ENCODE results near the gene MAFG.
A peak's percentile ranks its signal among the peaks of the same experiment; 100 is the strongest.

The MAFG gene

DNA sequence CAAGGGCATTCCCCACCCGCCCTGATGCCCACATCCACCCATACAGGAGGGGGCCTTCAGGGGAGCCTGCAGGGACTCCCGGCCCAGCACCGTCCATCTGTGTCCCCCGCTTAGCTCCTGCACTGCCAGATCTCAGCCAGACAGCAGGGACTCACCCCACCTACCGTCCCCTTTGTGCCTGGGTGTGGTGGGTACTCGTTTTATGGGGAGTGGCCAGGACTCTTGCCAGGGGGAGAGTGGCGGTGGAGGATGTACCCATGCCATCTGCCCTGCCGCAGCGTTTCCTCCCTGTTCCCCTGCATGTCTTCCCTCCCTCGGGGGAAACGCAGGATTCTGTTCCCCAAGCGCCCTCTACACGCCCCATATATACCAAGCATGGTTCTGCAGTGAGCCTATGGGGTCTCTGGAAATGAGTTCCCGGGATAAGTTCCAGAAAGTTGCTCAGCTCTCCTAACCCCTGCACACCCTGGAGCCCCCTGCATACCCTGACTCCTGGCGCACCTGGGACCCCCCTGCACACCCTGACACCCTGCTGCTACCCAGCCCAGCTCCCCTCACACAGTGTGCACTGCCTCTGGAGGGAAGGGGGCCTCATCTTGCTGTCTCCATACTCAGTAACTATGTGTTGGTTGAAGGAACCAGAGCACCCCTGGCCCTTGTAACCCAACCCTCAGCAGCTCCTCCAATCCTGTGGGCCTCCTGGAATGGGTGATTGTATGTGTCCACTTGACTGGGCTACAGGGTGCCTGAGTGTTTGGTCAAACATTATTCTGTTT is 4.2 kb upstream of the MAFG start:
- Mint-ChIP-seq H3K9me3 (no peaks in the 10 kb centered on the region), H3K27ac (no peak overlapping the region), H3K36me3 (peaks cover 2% of the 10 kb centered on the region), H3K4me3 (no peak overlapping the region), H3K27me3 (peaks cover 3% of the 10 kb centered on the region), H3K4me1 (peaks cover 6% of the 10 kb centered on the region)

DNA sequence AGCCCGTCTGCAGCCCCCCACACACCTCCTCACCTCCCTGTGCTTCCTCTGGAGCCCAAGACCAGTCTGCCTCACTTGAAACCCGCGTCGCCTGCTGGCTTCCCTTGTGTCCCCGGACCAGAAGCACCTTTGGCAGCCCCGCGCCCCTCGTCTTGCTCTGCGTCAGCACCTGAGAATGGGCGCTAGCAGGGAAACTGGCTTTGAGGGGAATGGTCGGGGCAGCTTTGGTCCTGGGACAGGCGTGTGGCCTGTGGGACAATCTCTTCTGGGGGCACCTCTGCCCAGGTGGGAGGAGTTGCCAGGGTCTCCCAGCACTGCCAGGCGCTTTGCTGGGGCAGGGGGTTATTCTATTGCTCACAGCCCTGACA is 3.6 kb upstream of the MAFG start:
- Mint-ChIP-seq H3K9me3 (no peaks in the 10 kb centered on the region), H3K27me3 (peaks cover 3% of the 10 kb centered on the region), H3K36me3 (peaks cover 2% of the 10 kb centered on the region), H3K27ac (no peak overlapping the region), H3K4me1 (peaks cover 11% of the 10 kb centered on the region), H3K4me3 (peak overlapping the region; percentile 15)

DNA sequence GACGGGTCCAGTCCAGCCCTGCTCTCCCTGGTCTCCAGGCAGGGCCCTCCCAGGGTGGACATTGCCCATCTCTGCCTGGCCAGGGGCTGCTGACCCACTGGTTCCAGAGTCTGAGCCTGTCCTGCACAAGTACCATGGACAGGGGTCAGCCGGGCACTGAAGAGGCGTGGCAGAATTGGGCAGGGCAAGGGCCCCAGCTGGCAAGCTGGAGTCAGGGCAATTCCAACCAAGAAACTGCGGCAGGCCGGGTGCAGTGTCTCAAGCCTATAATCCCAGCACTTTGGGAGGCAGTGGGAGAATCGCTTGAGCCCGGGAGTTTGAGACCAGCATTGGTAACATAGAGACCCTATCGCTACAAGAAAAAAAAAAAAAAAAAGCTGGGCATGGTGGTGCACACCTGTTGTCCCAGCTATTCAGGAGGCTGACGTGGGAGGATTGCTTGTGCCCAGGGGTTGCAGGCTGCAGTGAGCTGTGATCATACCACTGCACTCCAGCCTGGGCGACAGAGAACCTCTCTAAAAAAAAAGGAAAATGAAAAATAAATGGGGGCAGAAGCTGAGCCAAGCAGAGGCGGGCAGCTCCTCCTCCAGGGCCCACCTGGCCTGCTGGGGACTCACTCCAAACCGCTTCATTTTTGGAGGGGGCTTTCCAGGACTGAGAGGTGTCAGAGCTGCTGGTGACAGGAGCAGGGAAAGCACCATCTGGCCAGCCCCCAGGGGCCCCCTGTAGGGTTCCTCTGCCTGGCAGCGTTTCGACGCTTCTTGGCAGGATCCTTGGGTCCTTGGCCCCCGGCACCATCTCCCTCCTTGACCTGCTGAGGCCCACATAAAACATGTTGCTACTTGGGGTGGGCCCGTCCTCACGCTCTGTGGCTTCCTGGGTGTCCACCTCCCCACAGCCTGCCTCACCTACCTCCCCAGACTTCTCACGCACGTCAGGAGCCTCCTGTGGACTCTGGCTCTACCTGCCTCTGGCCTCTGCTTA is 2.9 kb upstream of the MAFG start:
- peaks cover 3% of the 10 kb centered on the region for H3K27me3 Mint-ChIP-seq
- no peak overlapping the region for H3K27ac Mint-ChIP-seq
- peak overlapping the region; percentile 15 for H3K4me3 Mint-ChIP-seq
- H3K9me3 Mint-ChIP-seq: no peaks in the 10 kb centered on the region
- H3K36me3 Mint-ChIP-seq: peaks cover 2% of the 10 kb centered on the region
- H3K4me1 Mint-ChIP-seq: peaks cover 11% of the 10 kb centered on the region

DNA sequence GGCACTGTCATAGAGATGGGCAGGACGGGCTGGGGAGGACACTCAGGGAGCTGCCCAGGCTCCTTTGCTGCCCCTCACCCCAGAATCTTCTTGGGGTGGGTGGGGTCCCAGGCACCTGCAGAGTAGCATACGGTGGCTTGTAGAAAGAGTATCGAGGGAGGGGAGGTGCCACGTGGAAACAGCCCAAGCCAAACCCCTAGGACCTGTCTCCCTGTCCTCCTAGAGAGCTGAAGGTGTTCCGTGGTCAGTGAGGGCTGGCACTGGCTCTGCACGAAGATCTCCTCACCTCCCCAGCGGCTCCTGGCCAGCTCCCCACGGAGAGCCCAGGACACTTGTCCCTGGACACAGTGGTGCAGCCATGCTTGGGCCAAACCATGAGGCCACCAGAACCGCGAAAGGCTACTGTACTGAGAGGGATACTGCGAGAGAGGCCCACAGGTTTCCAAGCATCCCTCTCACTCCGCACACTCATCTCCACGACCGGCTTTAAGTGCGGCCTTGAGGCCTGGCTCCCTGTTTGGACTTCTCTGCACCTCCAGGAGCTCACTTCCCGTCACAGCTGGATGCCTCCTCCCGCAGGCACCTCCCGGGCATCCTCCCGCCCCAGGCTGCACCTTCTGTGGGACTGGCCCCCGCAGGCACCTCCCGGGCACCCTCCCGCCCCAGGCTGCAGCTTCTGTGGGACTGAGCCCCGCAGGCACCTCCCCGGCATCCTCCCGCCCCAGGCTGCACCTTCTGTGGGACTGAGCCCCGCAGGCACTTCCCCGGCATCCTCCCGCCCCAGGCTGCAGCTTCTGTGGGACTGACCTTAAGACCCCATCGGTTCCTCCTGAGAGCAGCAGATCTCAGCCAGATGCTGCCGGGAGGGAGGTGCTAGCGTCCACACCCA is 2.0 kb upstream of the MAFG start:
- Mint-ChIP-seq H3K27me3 (peaks cover 3% of the 10 kb centered on the region), H3K36me3 (no peaks in the 10 kb centered on the region), H3K4me1 (peaks cover 15% of the 10 kb centered on the region), H3K9me3 (no peaks in the 10 kb centered on the region), H3K4me3 (peak overlapping the region; percentile 58), H3K27ac (no peak overlapping the region)

DNA sequence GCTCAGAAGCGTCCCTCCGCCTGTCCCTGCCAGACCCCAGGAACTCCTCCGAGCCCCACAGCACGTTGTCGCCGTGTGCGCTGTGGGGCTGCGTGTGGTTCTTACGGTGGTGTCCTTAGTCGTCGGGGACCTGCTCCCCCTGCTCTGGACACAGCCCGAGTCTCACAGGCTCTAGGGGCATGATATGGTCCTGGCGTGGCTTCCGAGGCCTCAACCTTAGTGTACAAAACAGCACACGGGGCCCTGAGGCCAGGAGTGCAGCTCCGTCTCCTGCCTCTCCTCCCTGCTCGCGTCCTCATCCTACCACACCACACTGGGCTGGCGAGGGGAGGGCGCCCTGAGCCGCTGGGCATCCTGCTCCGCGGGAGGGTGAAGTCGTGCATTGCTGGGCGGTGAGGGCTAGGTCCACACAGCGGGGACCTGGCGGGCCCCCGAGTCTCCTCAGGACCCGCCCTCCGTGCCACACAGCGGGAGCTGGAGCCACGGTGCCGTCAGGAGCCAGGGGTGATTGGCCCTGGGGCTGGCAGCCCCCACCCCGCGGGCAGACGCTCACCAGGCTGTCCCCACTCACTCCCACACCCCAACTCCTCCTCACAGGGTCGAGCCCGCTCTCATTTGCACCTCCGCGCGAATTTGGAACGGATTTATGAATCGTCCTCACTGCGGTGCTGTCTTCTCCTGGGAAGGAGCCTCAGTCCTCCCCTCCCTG is 1.2 kb upstream of the MAFG start:
- peaks cover 19% of the 10 kb centered on the region for H3K4me1 Mint-ChIP-seq
- no peaks in the 10 kb centered on the region for H3K9me3 Mint-ChIP-seq
- H3K27ac Mint-ChIP-seq: no peak overlapping the region
- H3K36me3 Mint-ChIP-seq: no peaks in the 10 kb centered on the region
- H3K27me3 Mint-ChIP-seq: peaks cover 3% of the 10 kb centered on the region
- peak overlapping the region; percentile 74 for H3K4me3 Mint-ChIP-seq

DNA sequence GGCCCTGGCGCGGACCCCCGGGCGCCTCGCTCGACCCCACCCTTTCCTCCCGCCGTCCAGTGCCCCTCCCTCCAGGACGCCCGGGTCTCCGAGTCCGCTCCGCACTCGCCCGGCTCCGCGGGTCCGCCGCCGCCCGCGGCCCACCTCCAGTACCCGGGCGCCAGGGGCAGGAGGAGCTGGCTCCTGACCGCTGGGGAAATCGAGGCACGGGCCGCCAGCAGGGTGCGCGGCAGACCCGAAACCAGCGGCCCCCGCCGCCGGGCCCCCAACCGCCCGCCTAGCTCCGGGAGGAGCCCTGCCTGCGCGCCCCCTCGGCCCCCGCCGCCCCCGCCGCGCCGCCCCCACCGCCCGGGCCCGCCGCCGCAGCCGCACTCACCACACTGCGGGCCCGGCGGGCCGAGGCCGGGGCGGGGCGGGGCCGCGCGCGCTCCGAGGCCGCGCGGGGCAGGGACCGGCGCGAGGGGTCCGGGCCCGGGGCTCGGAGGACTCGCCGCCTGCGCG is 333 bp downstream of the MAFG start:
- Mint-ChIP-seq H3K27ac (no peak overlapping the region), H3K9me3 (no peaks in the 10 kb centered on the region), H3K27me3 (peaks cover 3% of the 10 kb centered on the region), H3K36me3 (no peaks in the 10 kb centered on the region), H3K4me3 (peak overlapping the region; percentile 74), H3K4me1 (peaks cover 19% of the 10 kb centered on the region)

DNA sequence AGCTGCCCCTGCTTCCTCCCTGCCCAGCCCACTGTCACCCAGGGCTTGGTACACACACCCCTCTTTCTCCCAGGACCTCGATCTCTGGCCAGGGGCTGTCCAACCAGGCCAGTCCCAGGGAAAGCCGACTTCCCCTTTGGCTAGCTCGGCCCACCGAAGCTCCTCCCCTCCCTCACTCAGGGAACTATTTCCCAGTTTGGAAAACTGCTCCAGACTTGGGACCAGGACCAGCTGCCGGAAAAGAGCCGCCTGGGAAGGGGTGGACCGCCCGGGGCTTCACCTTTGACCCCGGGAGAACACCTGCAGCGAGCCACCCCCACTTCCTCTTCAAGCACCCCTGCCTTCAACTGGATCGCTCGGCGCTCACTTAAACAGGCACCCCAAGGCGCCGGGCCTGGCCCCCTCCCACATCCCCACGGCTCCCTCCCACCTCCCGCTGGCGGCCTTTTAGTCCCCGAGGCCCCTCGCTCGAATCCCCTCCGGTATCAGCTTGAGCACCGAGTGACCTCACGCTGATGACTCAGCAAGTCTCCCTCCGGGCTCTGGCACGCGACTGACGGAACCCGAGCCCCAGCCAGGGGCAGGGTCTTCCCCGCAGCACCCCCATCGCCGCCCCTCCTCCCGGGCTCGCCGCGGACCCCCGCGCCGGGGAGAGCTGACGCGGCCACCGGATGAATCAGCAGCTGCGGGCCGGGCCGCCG is 934 bp downstream of the MAFG start:
- Mint-ChIP-seq H3K9me3 (no peaks in the 10 kb centered on the region), H3K27ac (peak overlapping the region; percentile 87), H3K4me3 (peak overlapping the region; percentile 91), H3K4me1 (peaks cover 19% of the 10 kb centered on the region), H3K27me3 (peaks cover 3% of the 10 kb centered on the region), H3K36me3 (no peaks in the 10 kb centered on the region)

DNA sequence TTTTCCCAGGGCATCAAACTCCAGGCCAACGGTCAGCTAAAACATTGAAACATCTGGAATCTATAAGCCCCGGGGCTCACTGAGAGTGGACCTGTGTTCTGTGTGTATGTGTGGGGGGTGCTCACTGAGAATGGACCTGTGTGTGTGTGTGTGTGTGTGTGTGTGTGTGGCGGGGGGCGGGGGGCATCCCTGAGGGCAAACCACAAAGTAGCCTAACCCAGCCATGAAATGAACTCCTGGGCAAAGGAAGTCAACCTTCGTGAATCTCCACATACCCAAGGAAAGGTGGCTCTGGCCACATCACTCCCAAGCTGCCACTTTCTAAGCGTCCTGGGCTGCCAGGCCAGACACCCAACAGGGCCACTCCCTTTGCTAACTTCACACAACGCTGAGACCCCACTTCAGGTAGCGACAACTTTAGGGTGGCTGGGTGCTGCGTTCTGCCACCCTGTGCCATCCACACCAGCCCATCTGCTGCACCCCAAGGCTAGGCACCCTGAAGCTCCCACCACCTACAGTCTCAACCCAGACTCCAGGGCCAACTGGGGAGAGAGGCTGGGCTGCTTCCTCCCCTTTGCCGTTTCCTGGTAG is 1.6 kb downstream of the MAFG start:
- H3K27me3 Mint-ChIP-seq: peaks cover 1% of the 10 kb centered on the region
- H3K9me3 Mint-ChIP-seq: no peaks in the 10 kb centered on the region
- H3K36me3 Mint-ChIP-seq: no peaks in the 10 kb centered on the region
- H3K4me3 Mint-ChIP-seq: peak overlapping the region; percentile 91
- H3K27ac Mint-ChIP-seq: peak overlapping the region; percentile 87
- peaks cover 19% of the 10 kb centered on the region for H3K4me1 Mint-ChIP-seq

DNA sequence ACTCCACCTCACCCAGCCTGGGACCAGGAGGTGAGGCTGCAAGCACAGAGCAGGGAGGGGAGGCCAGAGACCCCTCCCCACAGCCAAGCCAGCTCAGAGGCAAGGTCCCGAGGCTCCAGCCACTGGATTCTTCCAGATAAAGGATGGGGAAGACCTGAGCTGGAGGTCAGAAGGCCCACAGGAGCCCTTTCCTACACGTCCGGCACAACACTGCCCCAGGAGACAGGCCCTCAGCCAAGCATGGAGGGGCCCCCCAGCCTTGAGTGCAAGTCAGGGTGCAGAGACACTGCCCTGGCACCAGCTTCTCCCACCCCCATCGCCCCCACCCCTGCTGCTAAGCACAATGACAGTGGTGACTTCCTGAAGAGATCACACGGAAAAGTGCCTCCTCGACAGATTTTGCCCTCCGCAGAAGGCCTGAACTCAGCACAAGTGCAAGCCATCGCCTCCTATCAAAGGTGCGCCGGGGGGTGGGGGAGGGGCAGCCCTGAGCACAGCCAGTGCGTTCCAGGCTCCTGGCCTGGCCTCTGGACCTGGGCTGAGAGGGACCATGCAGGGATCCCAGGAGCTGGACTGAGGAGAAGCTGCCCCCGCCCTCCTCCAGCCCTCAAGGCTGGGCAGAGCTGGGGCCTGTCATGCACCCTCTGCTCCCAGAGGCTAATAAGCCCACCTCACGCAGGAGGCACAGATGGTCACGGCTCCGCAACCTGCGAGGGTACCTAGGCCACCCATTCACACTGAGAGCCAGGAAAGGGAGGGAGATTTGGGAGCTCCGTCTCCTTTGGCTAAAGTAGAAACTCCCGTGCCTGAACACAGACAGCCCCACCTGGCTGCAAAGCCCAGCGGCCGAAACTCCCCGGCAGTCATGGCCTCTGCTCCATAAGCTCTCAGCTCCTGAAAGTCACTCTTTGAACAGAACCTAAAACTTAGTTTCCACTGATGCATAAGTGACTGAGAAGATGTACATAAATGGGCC is 2.7 kb downstream of the MAFG start:
- H3K27ac Mint-ChIP-seq: peak overlapping the region; percentile 51
- peaks cover 19% of the 10 kb centered on the region for H3K4me1 Mint-ChIP-seq
- H3K4me3 Mint-ChIP-seq: peak overlapping the region; percentile 91
- H3K27me3 Mint-ChIP-seq: no peaks in the 10 kb centered on the region
- no peaks in the 10 kb centered on the region for H3K9me3 Mint-ChIP-seq
- H3K36me3 Mint-ChIP-seq: no peaks in the 10 kb centered on the region

DNA sequence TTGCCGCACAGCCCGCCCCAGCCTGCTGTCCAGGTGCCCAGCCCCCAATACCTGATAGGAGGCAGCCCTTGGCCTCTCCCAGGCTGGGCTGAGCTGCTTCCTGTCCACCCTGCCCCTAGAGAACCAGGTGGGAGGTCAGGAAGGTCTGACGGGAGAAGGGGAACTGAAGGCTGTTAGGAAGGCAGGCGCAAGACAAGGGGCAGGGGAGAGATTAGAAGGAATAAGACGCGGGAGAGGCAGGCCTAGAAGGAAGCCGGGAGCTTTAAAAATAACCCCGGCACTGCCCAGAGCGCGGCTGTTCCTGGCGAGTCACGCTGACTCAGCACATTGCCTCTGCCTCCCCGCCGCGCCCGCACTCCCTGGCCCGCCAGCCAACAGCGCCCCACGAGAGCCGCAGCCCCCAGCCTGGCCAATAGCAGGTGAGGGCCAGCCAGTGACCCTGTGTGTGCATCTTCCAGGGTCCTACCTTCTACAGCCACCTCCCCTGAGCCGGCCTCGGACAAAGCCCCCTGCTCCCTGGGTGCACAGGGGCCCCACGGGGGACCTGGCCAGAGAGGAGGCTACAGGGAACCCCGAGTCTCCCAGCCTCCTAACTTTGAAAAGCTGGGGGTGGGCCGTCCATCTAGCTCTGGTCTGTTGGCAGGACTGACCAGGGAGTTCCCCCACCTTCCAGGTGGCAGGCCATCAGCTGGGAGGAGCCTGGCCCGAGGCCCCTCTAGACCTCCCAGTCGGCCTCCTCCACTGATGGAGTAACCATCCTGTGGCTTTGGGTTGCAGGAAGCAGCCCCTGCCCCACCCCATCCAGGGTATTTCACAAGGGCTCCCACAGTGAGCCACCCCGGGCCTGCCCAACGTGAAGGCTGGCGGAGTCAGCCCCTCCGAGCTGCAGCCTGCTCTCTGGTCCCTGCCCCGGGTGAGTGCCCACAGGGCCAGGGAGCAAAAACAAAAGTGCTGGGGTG is 4.0 kb downstream of the MAFG start:
- Mint-ChIP-seq H3K27me3 (no peaks in the 10 kb centered on the region), H3K36me3 (no peaks in the 10 kb centered on the region), H3K27ac (peak overlapping the region; percentile 81), H3K4me1 (peaks cover 27% of the 10 kb centered on the region), H3K9me3 (no peaks in the 10 kb centered on the region), H3K4me3 (peak overlapping the region; percentile 15)

DNA sequence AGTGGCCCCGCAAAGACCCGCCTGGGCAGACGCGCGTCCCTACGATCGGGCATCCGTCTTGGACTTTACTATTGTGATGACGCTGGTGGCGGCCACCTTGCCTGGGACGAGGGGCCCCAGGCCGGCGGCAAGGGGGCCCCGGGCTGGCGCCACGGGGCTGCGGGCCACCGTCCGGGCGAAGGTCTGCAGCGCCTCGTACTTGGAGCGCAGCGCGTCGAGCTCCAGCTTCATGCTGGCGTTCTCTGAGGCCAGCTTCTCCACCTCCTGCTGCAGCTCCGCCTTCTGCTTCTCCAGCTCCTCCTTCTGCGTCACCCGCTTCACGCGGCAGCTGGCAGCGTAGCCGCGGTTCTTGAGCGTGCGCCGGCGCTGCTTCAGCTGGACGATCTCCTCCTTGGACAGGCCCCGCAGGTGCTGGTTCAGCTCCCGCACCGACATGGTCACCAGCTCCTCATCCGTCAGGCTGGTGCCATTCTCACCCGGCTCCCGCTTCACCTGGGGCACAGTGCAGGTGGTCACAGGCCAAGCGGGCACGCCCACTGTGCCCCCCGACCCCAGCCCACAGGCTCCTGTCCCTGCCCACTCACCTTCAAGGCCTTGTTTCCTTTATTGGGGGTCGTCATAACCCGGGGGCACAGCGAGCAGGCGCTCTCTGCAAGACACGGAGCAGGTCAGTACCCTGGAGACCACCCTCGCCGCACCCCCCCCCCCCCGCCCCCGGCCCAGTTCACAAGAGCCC is 4.8 kb downstream of the MAFG start:
- H3K27ac Mint-ChIP-seq: peak overlapping the region; percentile 55
- H3K4me3 Mint-ChIP-seq: no peak overlapping the region
- no peaks in the 10 kb centered on the region for H3K27me3 Mint-ChIP-seq
- peaks cover 32% of the 10 kb centered on the region for H3K4me1 Mint-ChIP-seq
- no peaks in the 10 kb centered on the region for H3K9me3 Mint-ChIP-seq
- no peaks in the 10 kb centered on the region for H3K36me3 Mint-ChIP-seq

Data from activated naive CD4-positive, alpha-beta T cell treated with anti-CD3 and anti-CD28 coated beads, Interleukin-2, amount 50 U/mL, for 24 hours (primary cell).